Stimulated activated CD4-positive, alpha-beta T cell treated with anti-CD3 and anti-CD28 coated beads, Interleukin-2, amount 100 ng/mL, for 48 hours (primary cell): ENCODE measurements around the gene RBM12.
"Not testable (repeated sequence)": the region's sequence is repeated elsewhere in the genome, so short reads cannot be mapped to it uniquely, and the experiment has no call there.

Experiments used
- DNase-seq, 2 donors: peaks; one replicate each; pipeline ENCODE4 v3.0.0-alpha.2; 2020

Gene RBM12

GRCh38 chr20:35697696-35698297, 33.1 kb upstream of the RBM12 start:
- DNase-seq = no peak

GRCh38 chr20:35695978-35696377, 31.3 kb upstream of the RBM12 start:
- DNase-seq = no peak

DNA sequence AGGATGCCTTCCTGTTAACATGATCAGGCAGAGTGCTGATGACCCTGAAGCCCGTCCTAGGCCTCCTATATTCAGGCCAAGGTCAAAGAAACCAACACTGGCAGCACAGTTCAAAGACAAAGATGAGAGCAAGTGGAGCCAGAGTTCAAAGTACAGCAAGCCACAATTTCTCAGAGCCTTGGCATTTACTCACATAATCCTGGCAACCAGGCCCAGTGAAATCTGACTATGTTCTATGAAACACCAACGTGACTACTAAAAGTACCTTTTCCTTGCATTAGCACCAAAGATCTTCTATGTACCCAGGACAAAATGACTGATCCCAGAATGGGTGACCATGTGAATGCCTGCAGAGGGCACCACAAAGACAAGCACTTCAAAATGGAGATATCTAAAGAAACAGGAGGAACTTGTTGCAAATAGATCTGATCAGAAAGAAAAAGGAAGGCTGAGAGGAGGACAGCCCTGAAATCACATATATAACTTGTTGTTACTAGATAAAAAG, 30.6 kb upstream of the RBM12 start:
- no peak for DNase-seq

GRCh38 chr20:35690265-35690664, 25.6 kb upstream of the RBM12 start:
- no peak for DNase-seq

DNA sequence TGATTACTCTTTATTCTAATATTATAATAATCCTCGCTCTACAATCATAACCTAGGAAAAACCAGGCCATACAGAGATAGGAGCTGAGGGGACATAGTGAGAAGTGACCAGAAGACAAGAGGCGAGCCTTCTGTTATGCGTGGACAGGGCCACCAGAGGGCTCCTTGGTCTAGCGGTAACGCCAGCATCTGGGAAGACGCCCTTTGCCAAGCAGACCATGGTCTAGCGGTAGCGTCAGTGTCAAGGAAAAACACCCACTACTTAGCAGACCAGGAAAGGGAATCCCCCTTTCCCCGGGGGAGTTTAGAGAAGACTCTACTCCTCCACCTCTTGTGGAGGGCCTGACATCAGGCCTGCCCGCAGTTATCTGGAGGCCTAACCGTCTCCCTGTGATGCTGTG, 22.2 kb upstream of the RBM12 start:
- not testable (repeated sequence) for DNase-seq

GRCh38 chr20:35685368-35685767, 20.7 kb upstream of the RBM12 start:
- not testable (repeated sequence) for DNase-seq

- no peak for DNase-seq
Measured at GRCh38 chr20:35681960-35682359, 17.3 kb upstream of the RBM12 start.

- DNase-seq = no peak
Measured at GRCh38 chr20:35680452-35681183, 15.9 kb upstream of the RBM12 start.

DNA sequence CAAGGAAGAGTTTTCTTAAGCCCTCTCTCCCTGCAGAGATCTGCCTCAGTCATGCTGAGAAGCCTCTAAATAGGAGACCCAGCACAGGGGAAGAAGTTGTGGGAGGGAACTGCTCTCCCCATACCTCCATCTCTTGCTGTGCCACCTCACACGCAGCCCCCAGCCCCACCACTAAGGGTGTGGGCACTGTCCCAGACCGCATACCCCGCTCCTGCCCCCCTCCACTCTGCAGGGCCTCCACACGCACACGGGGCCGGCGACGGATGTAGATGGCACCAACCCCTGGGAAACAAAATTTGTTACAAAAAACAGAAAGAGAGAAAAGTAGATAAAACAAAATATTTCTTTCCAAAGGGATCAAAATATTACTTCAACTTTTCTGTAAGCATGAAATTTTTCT, 10.2 kb upstream of the RBM12 start:
- DNase-seq = no peak

GRCh38 chr20:35673884-35674283, 9.2 kb upstream of the RBM12 start:
- no peak for DNase-seq

GRCh38 chr20:35669681-35670080, 5.0 kb upstream of the RBM12 start:
- no peak for DNase-seq

DNA sequence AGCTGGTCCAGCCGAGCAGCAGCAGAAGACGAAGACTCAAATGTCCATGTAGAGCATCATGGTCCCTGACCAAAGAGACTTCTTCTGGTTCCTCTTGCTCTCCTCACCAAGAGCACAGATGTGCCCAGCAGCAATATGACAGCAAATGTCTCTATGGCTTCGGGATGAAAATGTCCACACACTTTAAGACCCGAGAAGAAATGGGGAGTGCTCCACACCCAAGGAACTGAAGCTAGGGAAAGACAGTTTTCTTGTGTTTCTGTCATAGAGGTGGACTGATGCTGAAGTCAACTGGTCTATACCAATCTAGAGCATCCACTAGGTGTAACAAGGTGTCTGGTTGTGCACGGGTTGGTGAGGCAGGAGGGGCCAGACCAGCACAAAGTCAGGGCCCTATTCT, 4.5 kb upstream of the RBM12 start:
- no peak for DNase-seq

DNA sequence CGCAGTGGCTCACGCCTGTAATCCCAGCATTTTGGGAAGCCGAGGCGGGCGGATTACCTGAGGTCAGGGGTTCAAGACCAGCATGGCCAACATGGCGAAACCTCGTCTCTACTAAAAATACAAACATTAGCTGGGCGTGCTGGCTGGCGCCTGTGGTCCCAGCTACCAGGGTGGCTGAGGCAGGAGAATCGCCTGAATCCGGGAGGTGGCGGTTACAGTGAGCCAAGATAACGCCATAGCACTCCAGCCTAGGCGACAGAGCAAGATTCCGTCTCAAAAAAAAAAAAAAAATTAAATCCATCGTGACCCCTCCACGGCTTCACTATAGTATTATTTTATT, 1.2 kb upstream of the RBM12 start:
- no peak for DNase-seq

DNA sequence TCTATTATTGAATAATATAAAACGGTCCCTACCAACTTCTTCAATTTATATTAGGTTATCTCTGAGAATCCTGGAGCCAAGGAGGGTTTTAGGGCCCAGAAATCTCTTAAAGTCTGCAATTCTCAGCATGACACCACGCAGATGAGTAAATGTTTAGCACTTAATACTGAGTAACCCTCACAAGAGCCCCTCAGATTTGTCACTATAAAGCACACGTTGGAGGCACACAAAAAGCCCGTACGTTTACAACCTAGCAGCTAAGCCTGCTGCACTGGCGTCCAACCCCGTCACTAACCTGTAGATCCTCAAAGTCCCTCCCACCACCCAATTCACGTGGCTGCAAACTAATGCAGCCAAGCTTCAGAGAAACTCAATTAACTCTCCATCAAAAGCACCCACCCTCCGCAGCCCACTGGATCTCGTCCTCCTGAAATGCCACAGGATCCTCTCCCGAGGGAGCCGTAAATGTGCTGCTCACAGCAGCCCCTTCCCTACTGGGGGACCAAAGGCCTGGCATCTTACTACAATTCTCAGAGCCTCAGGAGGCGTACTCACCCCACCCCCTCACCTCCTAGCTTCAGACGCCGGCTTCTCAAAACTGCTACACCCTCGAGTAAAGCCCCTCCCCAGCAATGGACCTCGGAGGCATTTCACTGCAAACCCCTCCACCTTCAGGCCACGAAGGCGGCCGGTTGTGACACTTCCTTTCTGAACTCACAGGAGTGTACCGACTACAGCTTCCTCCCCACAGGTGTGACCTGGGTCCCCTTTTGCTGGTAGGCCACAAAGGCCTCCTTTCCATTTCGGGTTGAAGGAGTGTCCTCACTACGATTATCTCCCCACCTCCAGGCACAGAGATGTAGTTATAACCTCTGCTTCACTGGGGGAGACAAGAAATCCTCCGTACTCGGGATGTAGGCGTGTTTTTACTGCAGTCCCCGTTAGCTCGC, 909 bp downstream of the RBM12 start:
- peak; percentile 45 for DNase-seq

GRCh38 chr20:35662551-35662950, 2.1 kb downstream of the RBM12 start:
- DNase-seq = no peak

GRCh38 chr20:35661908-35662307, 2.8 kb downstream of the RBM12 start:
- DNase-seq = no peak

DNA sequence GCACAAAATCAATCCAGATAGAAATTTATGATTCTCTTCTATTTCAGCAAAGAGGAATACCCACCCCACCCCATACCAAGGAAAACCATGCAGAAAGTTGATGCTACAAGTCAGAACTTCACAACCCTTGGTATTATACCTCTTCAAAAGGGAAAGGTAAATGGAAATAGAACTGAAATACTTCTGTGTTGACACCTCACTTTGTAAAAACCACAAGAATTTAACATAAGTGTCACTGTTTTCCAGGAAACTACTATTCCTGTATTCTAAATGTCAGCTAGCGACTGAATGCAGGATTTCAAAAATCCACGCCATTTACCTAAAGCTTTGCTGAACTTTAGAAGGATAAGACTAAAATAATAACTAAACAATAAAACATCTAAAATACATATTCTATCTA, 3.6 kb downstream of the RBM12 start:
- DNase-seq = no peak

- DNase-seq = peak; percentile 16 to 22
Measured at GRCh38 chr20:35660122-35660937, 4.4 kb downstream of the RBM12 start.

DNA sequence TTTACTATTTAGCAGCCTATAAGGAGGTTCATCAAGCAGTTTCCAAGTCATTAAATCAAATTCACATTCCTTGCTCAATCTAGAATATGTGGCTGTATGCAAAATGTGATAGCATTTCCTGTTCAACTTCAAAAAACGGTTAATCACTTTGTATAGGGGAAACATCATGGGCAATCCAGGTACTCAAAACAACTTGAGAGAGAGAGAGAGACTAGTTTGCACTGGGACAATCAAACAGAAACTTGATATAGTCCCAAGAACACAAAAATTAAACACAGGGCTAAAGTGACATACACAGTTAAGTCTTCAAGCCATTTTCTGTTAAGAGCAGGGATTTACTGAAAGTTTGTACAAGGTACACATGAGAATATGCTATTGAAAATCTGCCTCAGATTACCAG, 7.4 kb downstream of the RBM12 start:
- no peak for DNase-seq

GRCh38 chr20:35654415-35654814, 10.3 kb downstream of the RBM12 start:
- no peak for DNase-seq

GRCh38 chr20:35653893-35654292, 10.8 kb downstream of the RBM12 start:
- no peak for DNase-seq

DNA sequence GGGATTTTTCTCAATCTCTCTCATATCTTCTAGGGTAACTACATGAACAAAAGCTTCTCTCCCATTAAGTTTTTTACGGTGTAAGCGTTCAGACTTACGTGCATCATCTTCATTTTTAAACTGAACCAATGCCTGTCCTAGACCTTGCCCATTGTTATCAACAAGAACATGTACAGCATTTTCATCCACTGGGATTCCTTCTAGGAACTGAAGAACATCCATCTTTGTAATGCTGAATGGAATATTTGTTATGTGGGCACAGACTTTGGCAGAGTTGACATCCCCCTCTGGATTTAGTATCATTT, 11.3 kb downstream of the RBM12 start:
- no peak for DNase-seq
